Measurements from ENCODE around the gene LIME1.
A peak's percentile ranks its signal among the peaks of the same experiment; 100 is the strongest.
"Not testable (repeated sequence)": the region's sequence is repeated elsewhere in the genome, so short reads cannot be mapped to it uniquely, and the experiment has no call there.

The LIME1 gene

DNA sequence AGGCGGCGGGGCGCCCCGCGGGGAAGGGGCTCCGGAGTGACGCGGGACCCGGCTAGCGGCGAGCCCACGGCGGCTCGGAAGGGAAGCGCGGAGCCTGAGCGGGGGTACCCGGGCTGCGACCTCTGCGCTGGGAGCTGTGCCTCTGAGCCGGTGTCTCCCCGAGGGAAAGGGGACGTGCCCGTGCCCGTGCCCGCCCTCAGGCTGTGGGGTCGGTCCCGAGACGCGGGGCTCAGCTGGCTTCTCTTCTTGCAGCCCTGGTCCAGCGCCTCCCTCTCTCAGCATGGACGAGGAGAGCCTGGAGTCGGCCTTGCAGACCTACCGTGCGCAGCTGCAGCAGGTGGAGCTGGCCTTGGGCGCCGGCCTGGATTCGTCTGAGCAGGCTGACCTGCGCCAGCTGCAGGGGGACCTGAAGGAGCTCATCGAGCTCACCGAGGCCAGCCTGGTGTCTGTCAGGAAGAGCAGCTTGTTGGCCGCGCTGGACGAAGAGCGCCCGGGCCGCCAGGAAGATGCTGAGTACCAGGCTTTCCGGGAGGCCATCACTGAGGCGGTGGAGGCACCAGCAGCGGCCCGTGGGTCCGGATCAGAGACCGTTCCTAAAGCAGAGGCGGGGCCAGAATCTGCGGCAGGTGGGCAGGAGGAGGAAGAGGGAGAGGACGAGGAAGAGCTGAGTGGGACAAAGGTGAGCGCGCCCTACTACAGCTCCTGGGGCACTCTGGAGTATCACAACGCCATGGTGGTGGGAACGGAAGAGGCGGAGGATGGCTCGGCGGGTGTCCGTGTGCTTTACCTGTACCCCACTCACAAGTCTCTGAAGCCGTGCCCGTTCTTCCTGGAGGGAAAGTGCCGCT is 27.9 kb upstream of the LIME1 start:
- no peak for DNase-seq

- DNase-seq = no peak
These were observed 27.3 kb upstream of the LIME1 start for GRCh38 chr20:63709149-63709527.

- no peak for DNase-seq
These were observed 25.3 kb upstream of the LIME1 start for GRCh38 chr20:63711085-63711645.

DNA sequence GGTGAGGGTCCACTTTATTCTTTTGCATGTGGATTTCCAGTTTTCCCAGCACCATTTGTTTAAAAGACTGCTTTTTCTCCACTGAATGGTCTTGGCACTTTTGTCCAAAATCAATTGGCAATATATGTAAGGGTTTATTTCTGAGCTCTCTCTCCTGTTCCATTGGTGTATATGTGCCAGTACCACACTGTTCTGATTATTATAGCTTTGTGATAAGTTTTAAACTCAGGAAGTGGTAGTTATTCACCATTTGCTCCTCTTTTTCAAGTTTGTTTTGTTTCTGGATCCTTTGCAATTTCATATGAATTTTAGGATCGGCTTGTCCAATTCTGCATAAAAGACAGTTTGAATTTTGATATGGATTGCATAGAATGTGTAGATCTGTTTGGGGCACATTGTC is 24.3 kb upstream of the LIME1 start:
- DNase-seq = no peak

DNA sequence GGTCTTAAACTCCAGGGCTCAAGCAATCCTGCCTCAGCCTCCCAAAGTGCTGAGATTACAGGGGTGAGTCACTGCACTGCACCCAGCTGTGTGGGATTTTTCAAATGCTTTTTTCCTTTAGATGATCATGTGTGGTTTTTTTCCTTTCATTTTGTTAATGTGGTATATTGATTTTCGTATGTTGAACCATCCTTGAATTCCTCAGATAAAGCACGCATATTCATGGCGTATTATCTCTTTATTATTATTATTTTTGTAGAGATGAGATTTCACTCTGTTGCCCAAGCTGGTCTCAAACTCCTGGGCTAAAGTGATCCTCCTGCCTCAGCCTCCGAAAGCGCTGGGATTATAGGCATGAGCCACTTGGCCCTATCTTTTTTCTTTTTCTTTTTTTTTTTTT is 21.6 kb upstream of the LIME1 start:
- no peak for DNase-seq

GRCh38 chr20:63718996-63719395 is 17.5 kb upstream of the LIME1 start:
- DNase-seq = no peak

DNA sequence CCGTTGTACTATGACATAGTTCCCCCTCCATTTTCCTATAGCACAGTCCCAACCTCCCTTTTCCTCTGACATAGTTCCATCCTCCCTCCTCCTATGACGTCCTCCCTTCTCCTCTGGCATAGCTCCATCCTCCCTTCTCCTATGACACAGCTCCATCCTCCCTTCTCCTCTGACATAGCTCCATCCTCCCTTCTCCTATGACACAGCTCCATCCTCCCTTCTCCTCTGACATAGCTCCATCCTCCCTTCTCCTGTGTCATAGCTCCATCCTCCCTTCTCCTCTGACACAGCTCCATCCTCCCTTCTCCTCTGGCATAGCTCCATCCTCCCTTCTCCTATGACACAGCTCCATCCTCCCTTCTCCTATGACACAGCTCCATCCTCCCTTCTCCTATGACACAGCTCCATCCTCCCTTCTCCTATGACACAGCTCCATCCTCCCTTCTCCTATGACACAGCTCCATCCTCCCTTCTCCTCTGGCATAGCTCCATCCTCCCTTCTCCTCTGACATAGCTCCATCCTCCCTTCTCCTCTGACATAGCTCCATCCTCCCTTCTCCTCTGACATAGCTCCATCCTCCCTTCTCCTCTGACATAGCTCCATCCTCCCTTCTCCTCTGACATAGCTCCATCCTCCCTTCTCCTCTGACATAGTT is 13.4 kb upstream of the LIME1 start:
- not testable (repeated sequence) for DNase-seq

DNA sequence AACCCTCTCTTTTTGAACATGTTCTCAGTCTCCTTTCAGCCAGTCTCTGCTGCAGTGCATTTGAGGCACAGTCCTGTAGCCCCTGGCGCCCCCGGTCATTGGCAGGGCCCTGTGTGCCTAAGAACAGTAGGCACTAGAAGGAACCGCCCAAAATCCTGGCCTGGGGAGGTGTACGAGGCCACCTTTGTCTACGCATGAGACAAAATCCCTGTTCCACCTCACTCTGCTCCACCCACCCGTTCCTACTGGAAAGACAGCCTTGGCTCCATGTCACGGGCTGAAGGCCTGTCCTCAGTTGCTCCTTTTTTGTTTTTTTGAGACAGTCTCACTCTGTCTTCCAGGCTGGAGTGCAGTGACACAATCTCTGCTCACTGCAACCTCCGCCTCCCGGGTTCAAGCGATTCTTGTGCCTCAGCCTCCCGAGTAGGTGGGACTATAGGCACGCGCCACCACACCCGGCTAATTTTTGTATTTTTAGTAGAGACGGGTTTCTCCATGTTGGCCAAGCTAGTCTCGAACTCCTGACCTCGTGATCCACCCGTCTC is 6.2 kb upstream of the LIME1 start:
- not testable (repeated sequence) for DNase-seq

GRCh38 chr20:63731410-63731809 is 5.1 kb upstream of the LIME1 start:
- no peak for DNase-seq

- no peak for DNase-seq
These were observed 4.1 kb upstream of the LIME1 start for GRCh38 chr20:63732118-63733095.

DNA sequence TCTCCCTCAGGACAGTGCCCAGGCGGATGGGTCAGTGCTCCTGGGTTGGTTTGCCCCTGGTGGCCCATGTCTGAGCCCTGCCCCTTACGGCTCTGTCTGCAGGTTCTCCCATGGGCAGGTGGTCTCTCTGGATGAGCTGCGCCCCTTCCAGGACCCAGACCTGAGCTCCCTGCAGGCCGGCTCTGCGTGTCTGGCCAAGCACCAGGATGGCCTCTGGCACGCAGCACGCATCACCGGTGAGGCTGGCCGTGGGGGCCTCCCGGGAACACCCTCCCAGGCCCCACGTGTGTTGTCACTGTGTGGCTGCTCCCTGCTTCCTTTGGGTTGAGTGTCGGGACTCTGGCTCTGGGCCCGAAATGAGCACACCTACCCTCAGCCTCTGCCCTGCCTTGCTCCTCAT is 3.3 kb upstream of the LIME1 start:
- DNase-seq = no peak

GRCh38 chr20:63733579-63734081 is 2.8 kb upstream of the LIME1 start:
- DNase-seq = no peak

DNA sequence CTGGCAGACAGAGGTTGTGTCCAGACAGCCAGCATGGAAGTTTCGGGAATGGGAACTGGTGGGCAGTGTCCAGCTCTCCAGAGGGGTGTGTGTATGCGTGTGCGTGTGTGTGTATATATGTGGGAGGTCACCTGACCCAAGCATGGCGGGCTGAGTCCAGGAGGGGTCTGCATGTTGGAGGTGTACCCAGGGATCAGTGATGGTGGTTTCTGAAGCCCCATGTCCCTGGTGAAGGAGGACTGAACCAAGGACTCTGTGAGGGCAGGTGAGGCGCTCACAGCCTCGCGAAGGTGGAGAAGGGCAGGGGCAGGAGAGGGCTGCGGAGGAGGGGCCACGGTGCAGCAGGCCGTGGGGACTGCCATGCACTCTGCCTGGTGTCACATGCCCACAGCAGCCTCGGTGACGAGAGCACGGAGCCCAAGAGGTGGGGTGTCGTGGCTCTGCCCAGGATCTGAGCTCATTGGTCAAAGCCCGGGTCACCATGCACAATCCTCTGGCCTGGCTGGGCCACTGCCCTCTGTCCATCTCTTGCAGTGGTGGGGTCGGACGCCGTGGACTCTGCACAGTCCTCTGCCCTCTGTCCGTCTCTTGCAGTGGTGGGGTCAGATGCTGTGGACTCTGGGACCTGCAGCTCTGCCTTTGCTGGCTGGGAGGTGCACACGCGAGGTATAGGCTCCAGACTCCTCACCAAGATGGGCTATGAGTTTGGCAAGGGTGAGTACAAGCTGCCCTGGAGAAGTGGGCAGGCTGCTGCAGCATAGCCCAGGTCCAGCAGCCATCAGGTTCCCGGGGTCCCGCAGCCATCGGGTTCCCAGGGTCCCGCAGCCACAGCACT is 2.1 kb upstream of the LIME1 start:
- DNase-seq = no peak

DNA sequence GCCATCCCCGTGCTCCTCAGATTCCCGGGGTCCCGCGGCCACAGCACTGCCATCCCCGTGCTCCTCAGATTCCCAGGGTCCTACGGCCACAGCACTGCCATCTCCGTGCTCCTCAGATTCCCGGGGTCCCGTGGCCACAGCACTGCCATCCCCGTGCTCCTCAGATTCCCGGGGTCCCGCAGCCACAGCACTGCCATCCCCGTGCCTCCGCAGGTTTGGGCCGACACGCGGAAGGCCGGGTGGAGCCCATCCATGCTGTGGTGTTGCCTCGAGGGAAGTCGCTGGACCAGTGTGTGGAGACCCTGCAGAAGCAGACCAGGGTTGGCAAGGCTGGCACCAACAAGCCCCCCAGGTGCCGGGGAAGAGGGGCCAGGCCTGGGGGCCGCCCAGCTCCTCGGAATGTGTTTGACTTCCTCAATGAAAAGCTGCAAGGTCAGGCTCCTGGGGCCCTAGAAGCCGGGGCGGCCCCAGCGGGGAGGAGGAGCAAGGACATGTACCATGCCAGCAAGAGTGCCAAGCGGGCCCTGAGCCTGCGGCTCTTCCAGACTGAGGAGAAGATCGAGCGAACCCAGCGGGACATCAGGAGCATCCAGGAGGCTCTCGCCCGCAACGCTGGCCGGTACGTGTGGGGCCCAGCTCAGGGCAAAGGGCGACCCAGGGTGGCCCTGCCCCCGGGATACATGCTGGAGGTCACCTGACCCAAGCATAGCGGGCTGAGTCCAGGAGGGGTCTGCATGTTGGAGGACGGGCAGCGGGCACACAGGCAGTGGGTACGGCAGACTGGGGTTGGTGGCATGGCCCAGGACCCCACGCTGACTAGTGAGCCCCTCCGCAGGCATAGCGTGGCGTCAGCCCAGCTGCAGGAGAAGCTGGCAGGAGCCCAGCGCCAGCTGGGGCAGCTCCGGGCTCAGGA is 1.3 kb upstream of the LIME1 start:
- DNase-seq = no peak

- peak; percentile 37 for DNase-seq
These were observed 630 bp downstream of the LIME1 start for GRCh38 chr20:63736893-63737694.

DNA sequence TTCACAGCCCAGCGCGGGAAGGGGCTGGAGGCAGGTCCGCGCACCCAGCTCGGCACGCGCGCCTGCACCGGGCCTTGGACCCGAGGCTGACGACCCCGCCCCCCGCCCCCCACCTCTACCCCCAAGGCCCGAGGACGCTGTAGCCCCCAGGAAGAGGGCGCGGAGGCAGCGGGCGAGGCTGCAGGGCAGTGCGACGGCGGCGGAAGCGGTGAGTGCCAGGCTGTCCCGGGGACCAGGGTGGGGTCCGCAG is 1.2 kb downstream of the LIME1 start:
- DNase-seq = no peak

- DNase-seq = no peak
These were observed 1.7 kb downstream of the LIME1 start for GRCh38 chr20:63737945-63738686.

GRCh38 chr20:63738687-63739129 is 2.2 kb downstream of the LIME1 start:
- DNase-seq = peak; percentile 39

All from CD4-positive, alpha-beta T cell treated with Interleukin-15 for 1 hour (primary cell).